GM21515 (cell line): ENCODE data around the gene SCN9A.
"Not testable (repeated sequence)": the region's sequence is repeated elsewhere in the genome, so short reads cannot be mapped to it uniquely, and the experiment has no call there.

ENCODE experiments used
- ATAC-seq: cut with Tn5 transposase; IDR thresholded peaks from one replicate; pipeline ENCODE4 v1.9.1; 2021; ENCODE audit not compliant: unreplicated experiment

SCN9A gene

GRCh38 chr2:166375736-166376487 lies at the start of gene SCN9A:
Gene SCN9A (minus strand): TSS chr2:166375944. CDS start chr2:166311756, 64,188 bp downstream.
- ATAC-seq, result peak; percentile 61

- no peak for ATAC-seq
Measured at GRCh38 chr2:166424841-166425240, 49.1 kb upstream of the SCN9A start.

DNA sequence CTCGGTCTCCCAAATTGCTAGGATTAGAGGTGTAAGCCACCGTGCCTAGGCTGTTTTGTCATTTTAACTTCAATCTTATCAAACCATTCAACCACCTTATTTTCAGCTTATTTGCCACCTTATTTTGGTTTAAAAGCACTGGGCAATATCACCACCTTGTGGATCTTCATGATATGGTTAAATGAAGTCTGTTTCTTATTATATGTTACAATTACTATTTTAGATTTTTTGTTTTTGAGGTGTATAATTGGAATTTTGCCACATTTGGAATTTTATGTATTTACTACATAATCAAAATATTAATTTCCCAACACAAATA lies 43.8 kb upstream of the SCN9A start:
- ATAC-seq, result no peak

DNA sequence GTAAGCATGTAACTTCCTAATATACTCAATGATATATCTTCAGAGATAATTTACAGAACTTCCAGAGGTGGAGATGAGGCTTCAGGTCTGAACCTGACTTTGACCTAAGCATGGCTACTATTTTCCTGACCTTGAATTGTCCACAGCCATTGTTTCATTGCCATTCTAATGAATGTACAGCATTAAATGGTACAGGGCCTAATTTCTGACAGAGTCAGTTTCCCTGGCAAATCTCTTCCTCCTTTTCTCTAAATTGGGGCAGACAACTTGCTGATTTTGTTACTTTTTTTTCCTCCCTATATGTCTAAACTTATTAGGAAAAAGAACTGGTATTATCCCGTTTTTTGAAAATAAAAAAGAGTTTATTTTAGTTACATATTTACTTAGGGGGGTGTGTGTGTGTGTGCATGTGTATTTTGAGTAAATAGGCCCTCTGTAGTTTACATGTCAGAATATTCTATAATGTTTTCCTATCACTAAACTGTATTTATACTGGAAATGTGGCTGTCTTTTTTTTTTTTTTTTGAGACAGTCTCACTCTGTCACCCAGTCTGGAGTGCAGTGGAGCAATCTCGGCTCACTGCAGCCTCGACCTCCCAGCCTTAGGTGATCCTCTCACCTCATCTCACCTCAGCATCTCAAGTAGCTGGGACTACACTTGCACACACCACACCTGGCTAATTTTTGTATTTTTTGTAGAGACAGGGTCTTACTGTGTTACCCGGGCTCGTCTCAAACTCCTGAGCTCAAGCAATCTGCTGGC lies 43.3 kb upstream of the SCN9A start:
- no peak for ATAC-seq

DNA sequence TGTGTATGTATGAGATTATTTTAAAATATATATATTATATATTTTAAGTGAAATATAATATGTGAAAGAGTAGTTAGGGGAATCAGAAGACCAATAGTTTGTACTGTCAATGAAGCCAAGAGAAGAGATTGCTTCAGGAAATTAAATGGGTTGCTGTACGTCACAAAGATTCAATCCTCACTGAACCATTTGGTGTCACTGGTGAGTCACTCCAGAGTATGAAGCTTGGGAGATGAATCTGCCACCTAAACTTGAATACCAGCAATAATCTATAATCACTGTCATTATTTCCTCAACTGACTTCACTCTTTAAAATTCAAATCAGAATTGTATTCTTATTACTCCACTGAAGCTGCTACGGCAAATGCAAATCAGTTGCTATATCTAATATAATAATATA lies 41.9 kb upstream of the SCN9A start:
- ATAC-seq, result no peak

DNA sequence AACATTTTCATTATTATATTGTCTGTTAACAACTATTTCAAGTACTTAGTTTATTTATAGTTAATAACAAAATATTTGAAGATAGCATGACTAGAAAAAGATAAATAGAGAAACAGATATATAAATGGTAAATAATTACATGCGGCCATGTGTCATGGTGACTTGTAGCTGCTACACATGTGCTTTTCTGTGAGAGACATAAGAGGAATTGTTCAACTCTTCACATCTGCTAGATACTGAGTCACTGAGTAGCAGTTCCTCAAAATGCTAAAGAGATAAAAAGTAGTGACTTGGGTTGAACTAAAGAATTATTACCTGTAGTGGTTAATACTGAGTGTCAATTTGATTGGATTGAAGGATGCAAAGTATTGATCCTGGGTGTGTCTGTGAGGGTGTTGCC lies 37.5 kb upstream of the SCN9A start:
- ATAC-seq, result no peak

- no peak for ATAC-seq
Measured at GRCh38 chr2:166411473-166412230, 35.9 kb upstream of the SCN9A start.

- ATAC-seq, result no peak
Measured at GRCh38 chr2:166410828-166411472, 35.2 kb upstream of the SCN9A start.

DNA sequence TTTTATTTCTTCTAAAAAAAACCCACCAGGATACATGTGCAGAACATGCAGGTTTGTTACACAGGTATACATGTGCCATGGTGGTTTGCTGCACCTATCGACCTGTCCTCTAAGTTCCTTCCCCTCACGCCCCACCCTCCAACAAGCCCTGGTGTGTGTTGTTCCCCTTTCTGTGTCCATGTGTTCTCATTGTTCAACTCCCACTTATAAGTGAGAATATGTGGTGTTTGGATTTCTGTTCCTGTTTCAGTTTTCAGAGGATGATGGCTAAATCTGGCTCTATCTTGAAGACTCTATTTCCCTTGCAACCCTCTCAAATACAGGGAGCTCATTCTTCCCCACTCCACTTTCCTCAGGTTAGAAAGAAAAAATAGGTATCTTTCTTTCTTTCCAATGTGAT lies 32.0 kb upstream of the SCN9A start:
- not testable (repeated sequence) for ATAC-seq

DNA sequence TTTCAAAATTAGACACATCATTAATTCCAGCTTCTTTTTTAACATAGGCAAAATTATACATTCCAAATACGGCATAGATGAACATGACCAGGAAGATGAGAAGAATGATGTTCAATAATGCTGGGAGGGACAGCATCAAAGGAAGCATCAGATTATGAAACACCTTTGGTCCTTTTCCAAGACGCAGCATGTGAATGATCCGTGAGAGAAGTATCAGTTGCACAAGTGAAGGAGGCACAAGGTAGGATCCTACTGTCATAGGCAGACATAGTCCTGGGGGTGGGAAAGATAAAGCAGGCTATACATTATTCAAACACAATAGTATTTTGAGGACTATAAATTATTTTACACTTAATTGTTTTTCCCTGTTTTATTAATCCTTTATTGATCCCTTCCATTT lies 30.6 kb upstream of the SCN9A start:
- ATAC-seq, result no peak

DNA sequence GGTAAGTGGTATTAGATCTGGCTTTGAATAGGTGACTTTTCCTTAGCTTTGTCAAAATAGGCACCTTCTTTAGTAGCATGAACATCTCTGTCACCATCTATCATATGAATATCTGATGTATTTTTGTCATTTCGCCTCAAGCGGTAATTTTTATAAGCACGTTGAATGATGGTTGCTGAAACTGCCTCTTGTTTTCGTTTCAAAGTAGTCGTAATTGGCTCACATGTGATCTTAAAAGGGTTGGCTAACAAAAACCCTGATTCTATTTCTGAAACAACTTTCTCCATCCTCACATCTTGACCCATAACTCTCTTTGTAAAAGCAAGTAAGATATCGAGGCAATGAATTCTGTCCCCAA lies 29.8 kb upstream of the SCN9A start:
- no peak for ATAC-seq

DNA sequence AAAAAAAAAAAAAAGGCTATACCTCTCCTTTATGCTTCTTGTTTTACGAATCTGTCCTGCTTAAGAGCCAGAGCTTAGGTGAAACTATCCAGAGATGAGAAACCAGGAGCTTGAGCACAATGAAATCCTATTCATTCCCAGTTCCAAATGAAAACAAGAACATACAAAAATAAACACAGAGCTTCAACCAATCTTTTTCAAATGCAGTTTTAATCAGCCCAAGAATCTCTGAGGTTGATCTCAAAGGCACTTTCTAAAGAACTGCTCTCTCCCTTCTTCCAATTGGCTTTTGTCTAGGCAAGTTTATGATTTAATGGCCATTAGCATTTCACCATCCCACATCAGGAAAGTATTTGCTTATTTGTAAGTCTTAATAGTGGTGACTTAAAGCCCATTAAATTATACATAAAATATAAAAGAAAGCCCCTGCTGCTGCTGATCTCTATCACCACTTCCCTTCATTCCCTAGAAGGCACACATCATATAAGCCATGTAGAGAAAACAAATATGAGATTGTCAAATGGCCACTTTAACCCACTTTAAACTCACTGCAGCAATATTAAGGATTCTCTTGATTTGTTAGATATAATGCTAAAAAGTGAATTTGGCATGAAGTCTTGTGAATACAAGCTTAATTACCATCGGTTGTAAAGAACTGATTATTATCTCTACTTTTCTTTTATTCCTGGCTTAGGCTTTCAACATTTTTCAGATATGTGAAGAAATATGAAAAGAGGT lies 29.3 kb upstream of the SCN9A start:
- no peak for ATAC-seq

- ATAC-seq, result no peak
Measured at GRCh38 chr2:166394245-166394644, 18.5 kb upstream of the SCN9A start.

DNA sequence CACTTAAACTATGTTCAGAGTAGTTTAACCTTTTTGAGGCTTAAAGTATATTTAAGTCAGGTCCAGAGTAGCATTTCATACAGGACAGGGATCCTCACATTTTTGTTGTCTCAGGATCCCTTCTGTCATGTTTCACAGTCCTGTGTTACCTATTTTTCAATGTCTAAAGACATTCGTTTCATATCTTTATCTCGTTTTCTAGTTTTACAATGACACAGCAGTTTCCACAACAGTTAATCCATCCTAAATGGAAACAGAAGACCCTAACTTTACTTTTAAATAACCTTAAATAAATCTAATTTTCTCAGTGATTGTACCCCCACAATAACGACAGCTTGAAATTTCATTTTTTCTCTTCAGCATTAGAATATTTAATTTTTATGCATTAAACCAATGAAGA lies 17.3 kb upstream of the SCN9A start:
- ATAC-seq, result no peak

GRCh38 chr2:166388481-166389070 lies 12.8 kb upstream of the SCN9A start:
- ATAC-seq, result no peak

DNA sequence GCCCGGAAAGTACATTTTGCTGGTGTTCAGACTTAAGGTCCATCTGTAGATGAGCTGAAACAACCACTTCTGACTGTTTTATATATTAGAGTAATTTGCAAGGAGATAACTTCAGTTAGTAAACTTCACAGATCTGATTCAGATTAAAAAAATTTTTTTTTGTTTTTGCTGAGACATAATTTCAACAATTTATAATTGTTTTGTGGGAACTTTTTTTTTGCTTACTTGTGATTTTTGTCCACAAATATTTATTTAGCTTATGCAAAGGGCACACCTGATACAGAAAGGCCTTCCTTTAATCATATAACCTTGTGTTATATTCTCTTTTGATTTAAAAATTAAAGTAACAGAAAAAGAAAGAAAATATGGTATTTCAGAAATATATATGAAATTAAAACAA lies 9.6 kb upstream of the SCN9A start:
- ATAC-seq, result no peak

DNA sequence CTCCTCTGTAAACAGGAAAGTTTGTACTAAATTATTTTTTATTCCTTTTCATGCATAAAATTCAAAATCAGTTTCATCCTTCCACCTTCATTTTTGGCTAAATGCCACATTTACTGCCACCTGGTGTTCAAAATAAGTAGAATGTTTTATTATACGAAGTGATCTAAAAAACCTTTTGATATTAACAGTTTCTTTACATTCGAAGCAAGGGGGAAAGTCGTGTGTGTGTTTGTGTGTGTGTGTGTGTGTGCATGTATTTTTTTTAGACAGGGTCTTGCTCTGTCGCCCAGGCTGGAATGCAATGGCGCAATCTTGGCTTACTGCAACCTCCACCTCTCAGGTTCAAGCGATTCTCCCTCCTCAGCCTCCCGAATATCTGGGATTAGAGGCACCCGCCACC lies 9.0 kb upstream of the SCN9A start:
- no peak for ATAC-seq

DNA sequence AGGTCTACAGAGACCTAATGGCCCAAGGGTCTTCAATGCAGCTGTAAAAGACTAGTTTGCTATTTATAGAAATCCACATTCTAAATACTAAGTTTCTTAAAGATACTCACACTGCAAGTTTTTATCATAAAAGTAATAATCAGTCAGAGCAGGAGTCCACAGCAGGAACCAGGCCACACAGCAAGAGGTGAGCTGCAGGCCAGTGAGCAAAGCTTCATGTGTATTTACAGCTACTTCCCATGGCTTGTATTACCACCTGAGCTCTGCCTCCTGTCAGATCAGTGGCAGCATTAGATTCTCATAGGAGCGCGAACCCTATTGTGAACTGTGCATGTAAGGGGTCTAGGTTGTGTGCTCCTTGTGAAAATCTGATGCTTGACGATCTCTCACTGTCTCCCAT lies 6.7 kb upstream of the SCN9A start:
- no peak for ATAC-seq

DNA sequence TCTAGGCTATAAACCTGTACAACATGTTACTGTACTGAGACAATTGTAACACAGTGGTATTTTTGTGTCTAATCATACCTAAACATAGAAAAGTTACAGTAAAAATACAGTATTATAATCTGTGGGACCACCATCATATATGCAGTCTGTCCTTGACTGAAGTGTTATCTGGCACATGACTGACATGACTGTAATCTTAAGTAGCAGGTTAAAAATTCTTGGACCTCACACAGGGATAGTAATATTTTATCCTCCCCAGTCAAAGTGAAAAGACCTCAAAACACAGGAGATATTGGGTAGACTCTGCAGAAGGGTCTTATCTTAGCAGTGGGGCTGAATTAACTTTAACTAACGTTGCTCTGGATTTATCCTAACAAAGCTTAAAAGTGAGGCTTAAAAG lies 4.9 kb upstream of the SCN9A start:
- no peak for ATAC-seq

DNA sequence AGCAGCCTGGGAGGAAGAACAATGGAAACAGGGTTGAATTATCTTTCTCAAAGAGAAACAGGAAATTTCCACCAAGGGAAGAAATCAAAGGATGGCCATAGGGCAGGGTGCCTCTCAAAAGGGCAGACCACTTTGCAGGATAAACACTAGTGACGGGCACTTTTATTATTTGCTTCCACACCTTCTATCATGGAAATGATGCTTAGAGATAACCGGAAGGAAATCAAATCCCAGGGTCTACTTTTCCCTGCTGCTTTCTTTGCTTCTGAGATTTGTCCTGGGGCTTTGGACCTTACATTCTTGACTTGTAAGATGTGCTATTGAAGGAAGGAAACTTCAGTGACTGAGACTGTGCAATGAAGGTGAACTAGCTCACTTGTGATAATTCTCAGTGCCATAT lies 1.1 kb upstream of the SCN9A start:
- ATAC-seq, result no peak

DNA sequence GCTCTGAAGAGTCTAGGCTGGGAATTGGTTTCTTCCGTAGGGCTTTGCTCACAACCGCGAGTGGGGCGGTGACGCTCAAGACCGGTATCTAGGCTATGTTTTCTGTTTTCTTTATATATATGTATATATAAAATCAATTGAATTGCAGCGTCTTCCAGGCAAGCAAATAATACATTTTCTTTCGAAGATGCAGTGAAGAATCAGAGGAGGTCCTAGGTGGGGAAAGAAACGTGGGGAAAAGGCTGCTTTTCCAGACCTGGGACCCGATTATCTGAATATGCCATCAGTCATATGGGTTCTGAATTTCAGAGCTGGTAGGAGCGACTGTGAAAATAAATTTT lies 714 bp upstream of the SCN9A start:
- no peak for ATAC-seq
